Peyer's patch (tissue), 4 donors: ENCODE measurements around the gene TTYH3.

Source experiments
- CTCF ChIP-seq, 6 experiments: fragments of 450-650 bp in 4 of 6; fragments of 200-600 bp in 2 of 6; sonication (generic) in 1 of 6; IDR thresholded peaks; one replicate each; pipeline ENCODE4 v1.5.1; 2017 to 2019; ENCODE audit warnings: antibody characterized with exemption in 6 of 6, mild to moderate bottlenecking in 3 of 6, moderate library complexity in 1 of 6
- POLR2A ChIP-seq, 2 donors: fragments of 450-650 bp; IDR thresholded peaks; one replicate each; pipeline ENCODE4 v1.5.1; 2017; ENCODE audit warnings: antibody characterized with exemption in 2 of 2, mild to moderate bottlenecking in 2 of 2, moderate library complexity in 2 of 2

GRCh38 chr7:2706685-2707126 lies 74.9 kb downstream of the TTYH3 start:
- TF ChIP-seq CTCF (IDR thresholded peaks at IDR 0.05) = no peak
- TF ChIP-seq POLR2A (IDR thresholded peaks at IDR 0.05) = no peak
